A549 treated with AZD9567 at 1 μM for 4 hours (cell line): ENCODE data around the gene PPP6C. TPM values are rescaled to one million over a fixed set of nuclear protein-coding genes. Genes with fewer than 3 reads are reported as not detected.

Experiments used
- total RNA-seq: library from RNA; stranded (reverse); fragments of 200-300 nt; extraction: Qiagen RNA extraction; gene quantifications from 5 replicates; pipeline ENCODE4 v1.2.3, GENCODE V29; 2022; ENCODE audit not compliant: insufficient read depth

The PPP6C gene
- total RNA-seq: 24.1 to 27.8 TPM (median 26.0 TPM) in 5 replicates

GRCh38 chr9:125189361-125190289 is at the start of gene PPP6C:
Gene PPP6C, minus strand, starts transcription at chr9:125189803. Its CDS starts 85 bp downstream, at chr9:125189718.

DNA sequence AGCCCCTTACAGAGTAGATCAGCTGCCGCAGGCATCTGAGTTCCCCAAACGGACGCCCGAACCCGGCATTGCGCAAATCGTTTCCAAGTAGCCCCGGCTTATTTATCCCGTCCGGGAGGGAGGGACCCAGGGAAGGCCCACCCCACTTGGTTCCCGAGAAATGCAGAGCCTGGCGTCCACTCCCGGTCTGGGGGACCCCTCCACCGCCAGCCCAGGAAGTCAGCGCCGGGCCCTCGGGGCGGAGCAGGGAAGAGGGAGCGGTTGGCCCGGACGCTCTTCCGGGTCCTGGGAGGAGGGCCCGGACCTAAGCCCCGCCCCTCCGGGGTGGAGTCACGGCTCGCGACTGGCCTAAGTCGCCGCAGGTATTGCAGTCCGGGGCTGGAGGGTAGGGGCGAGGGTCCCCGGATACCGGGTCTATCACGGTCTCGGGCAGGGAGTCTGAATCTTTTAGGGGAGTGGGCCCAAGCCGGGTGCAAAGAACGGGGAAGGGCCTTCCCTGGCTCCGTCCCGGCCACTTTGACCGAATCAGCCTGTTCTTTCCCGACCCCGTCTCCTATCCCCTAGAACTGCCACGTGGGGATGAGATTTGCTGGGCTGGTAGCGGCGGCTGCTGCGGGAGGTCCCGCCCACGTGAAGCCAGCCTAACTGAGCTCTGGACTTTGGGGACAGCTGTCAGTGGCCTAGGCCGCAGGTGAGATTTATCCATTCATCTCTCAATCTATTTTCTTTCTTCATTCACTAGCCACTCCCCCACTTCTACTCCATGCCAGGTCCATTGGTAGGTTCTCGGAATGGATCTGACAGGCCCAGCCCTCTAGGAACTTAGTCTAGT is 10.8 kb upstream of the PPP6C start, which contains the start of gene RABEPK:
RABEPK (plus strand) TSS at position 327 of the 832 bp plus-strand sequence. CDS start 2,472 bp downstream, outside the sequence.

DNA sequence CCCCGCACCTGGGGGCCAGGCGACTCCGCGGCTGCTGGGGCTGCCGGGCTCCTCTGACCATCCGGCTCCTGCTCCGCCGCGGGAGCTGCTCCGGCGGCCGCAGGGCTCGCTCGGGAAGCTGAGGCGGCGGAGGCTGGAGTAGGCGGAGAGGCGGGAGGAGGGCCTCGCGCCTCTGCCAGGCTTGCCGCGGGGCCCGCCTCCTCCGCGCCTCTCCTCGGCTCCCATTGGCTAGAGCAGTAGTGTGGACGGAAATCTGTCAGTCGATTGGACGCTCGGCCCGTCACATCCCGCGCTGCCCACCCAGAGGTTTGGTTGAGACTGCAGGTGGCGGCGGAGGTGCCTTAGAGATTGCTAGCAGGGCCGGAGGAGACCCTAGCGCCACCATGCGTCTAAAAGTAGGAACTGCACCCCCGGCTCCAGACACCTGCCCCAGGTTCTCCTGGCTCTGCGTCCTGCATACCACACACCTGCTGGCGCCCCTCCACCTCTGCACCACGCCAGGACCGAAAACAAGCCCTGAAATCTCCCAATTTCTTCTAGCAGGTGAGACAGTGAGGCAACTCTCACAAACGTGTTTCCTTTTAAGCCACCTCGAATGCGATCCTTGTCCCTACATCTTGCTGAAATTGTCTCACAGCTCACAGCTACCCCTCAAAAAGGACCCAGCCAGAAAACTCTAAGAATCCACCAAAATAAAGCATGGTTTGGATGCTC is 46.1 kb downstream of the PPP6C start, which contains the start of gene SCAI:
SCAI (minus strand) TSS at position 152 of the 714 bp plus-strand sequence; CDS start at position 61, 91 bp downstream.

Other genes starting within 250 kb of the PPP6C start
- gene GOLGA1, start 248.7 kb downstream of the PPP6C start, total RNA-seq: 10.5 to 14.6 TPM (median 10.7 TPM) in 5 replicates
- gene SCAI, start 46.3 kb downstream of the PPP6C start, total RNA-seq: 1.5 to 4.1 TPM (median 2.0 TPM) in 5 replicates
- 38.9 to 43.9 TPM (median 42.7 TPM) in 5 replicates for gene RABEPK, start 10.7 kb upstream of the PPP6C start, total RNA-seq
- 339 to 387 TPM (median 376 TPM) in 5 replicates for gene HSPA5, start 51.5 kb upstream of the PPP6C start, total RNA-seq
- 12.8 to 17.1 TPM (median 14.1 TPM) in 5 replicates for gene GAPVD1, start 72.0 kb upstream of the PPP6C start, total RNA-seq